Stimulated activated naive B cell treated with anti-CD40 and anti-IgM and Interleukin-4, amounts not matched to agents 10 μg/mL and 1 μg/mL and 100 μg/mL, for 72 hours (primary cell): ENCODE results near the gene SYNE1.
"Not testable (repeated sequence)": the region's sequence is repeated elsewhere in the genome, so short reads cannot be mapped to it uniquely, and the experiment has no call there.

Source experiments
- ATAC-seq, 2 donors: fragments of 150-1000 bp; cut with Tn5 transposase; replicated peaks; 2 replicates each; pipeline ENCODE4 v1.10.0; 2021; ENCODE audit warnings: moderate library complexity in 1 of 2
- DNase-seq: peaks from one replicate; pipeline ENCODE4 v3.0.0; 2021
- H3K27ac Mint-ChIP-seq: one replicate; pipeline ENCODE4 v1.8.0; 2022; ENCODE audit warnings: mild to moderate bottlenecking, mixed read lengths
- H3K27me3 Mint-ChIP-seq, 2 donors: one replicate each; pipeline ENCODE4 v1.8.0; 2022; ENCODE audit warnings: mixed read lengths in 2 of 2
- H3K36me3 Mint-ChIP-seq, 2 donors: one replicate each; pipeline ENCODE4 v1.8.0; 2022; ENCODE audit warnings: mixed read lengths in 2 of 2, mild to moderate bottlenecking in 1 of 2
- H3K4me1 Mint-ChIP-seq, 2 donors: one replicate each; pipeline ENCODE4 v1.8.0; 2022; ENCODE audit warnings: mixed read lengths in 2 of 2, mild to moderate bottlenecking in 1 of 2
- H3K4me3 Mint-ChIP-seq, 2 donors: one replicate each; pipeline ENCODE4 v1.8.0; 2022; ENCODE audit warnings: mild to moderate bottlenecking in 2 of 2, mixed read lengths in 2 of 2, moderate library complexity in 1 of 2
- H3K9me3 Mint-ChIP-seq, 2 donors: one replicate each; pipeline ENCODE4 v1.8.0; 2022; ENCODE audit warnings: mixed read lengths in 2 of 2, mild to moderate bottlenecking in 1 of 2

Gene SYNE1

DNA sequence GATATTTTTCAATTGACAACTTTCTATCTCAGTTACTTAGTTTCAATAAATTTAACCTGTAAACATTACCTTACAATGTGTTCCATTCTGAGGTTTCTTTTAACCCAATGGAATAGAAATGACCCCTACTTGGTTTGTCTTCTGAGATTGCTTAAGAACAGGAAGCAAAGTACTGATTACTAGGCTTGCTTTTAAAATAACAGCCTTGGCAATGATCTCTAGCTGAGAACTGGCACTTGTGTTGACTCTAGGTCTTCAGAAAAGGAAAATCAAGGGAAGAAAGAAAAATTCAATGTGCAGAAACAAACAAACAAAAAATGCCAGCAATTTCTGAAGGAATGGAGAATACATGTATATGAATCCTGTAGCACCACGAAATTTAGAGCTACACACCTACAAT lies 66.1 kb downstream of the SYNE1 start:
- no peak overlapping the region for H3K4me3 Mint-ChIP-seq
- peaks cover 0 to 8% of the 10 kb centered on the region in 2 donors for H3K27me3 Mint-ChIP-seq
- no peak overlapping the region for H3K27ac Mint-ChIP-seq
- H3K4me1 Mint-ChIP-seq: no peaks in the 10 kb centered on the region
- no peak for DNase-seq
- no peaks in the 10 kb centered on the region for H3K9me3 Mint-ChIP-seq
- ATAC-seq: no peak
- no peaks in the 10 kb centered on the region for H3K36me3 Mint-ChIP-seq

DNA sequence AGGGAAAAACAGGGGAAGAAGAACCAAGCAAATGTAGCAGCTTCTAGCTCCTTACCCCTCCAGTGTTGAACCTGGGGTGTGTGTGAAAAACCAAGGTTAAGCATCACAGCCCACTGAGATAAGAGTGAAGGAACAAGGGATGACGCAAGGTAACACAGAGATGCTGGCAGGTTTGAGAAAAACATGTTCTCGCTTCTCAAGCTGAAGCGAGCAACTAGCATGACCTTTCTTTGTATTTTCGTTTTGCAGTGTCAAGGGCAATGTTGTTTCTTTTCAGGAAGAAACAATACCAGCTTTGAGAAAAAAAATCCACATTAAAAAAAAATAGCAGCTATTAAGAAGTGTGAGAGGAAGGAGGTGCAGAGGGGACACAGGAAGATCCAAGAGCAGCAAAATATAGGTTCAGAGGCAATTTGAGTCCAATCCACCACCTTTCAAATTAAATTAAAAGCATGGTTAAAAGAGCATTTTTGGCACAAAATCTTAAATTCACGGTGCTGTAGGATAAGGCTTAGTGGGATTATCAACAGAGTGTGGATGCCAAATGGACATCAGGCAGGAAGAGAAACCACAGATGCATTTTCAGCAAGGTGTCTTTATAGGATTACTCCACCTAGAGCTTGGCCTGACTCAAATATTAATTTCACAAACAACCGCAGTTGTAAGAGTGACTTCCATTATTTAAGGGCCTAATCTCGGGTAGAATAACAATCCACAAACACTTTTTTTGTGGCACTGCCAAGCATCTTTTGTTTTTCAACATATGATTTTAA lies 70.9 kb downstream of the SYNE1 start:
- Mint-ChIP-seq H3K4me1 (no peaks in the 10 kb centered on the region), H3K4me3 (no peak overlapping the region), H3K27me3 (no peaks in the 10 kb centered on the region), H3K27ac (no peak overlapping the region), H3K9me3 (no peaks in the 10 kb centered on the region), H3K36me3 (no peaks in the 10 kb centered on the region)
- DNase-seq (no peak), ATAC-seq (no peak)

GRCh38 chr6:152563177-152563576 lies 74.0 kb downstream of the SYNE1 start:
- no peak for ATAC-seq
- Mint-ChIP-seq H3K4me1 (no peaks in the 10 kb centered on the region), H3K27ac (no peak overlapping the region)

DNA sequence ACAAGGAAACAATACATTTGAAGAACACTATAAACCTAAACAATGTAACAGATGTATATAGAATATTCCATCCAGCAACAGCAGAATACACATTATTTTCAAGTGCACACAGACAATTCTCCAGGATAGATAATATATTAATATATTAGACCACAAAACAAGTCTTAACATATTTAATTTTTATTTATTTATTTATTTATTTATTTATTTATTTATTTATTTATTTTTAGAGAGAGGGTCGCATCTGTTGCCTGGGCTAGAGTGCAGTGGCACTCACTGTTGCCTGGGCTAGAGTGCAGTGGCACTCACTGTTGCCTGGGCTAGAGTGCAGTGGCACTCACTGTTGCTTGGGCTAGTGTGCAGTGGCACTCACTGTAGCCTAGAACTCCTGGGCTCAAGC lies 78.4 kb downstream of the SYNE1 start:
- H3K36me3 Mint-ChIP-seq, H3K4me3 Mint-ChIP-seq, H3K27ac Mint-ChIP-seq, ATAC-seq, DNase-seq, H3K4me1 Mint-ChIP-seq, H3K27me3 Mint-ChIP-seq: not testable (repeated sequence)
- peaks cover 16 to 25% of the 10 kb centered on the region in 2 donors for H3K9me3 Mint-ChIP-seq

More at GRCh38 chr6:152563177-152563576, 74.0 kb downstream of the SYNE1 start:
- Mint-ChIP-seq H3K9me3 (peaks cover 3 to 7% of the 10 kb centered on the region in 2 donors), H3K27me3 (no peaks in the 10 kb centered on the region), H3K36me3 (no peaks in the 10 kb centered on the region), H3K4me3 (no peak overlapping the region)
- DNase-seq: no peak

GRCh38 chr6:152557502-152557901 lies 79.7 kb downstream of the SYNE1 start:
- Mint-ChIP-seq H3K36me3 (peaks cover 0 to 6% of the 10 kb centered on the region in 2 donors), H3K4me1 (no peaks in the 10 kb centered on the region), H3K27ac (no peak overlapping the region), H3K27me3 (peaks cover 0 to 9% of the 10 kb centered on the region in 2 donors), H3K9me3 (peaks cover 16 to 25% of the 10 kb centered on the region in 2 donors), H3K4me3 (no peak overlapping the region)
- ATAC-seq: no peak
- DNase-seq: no peak

DNA sequence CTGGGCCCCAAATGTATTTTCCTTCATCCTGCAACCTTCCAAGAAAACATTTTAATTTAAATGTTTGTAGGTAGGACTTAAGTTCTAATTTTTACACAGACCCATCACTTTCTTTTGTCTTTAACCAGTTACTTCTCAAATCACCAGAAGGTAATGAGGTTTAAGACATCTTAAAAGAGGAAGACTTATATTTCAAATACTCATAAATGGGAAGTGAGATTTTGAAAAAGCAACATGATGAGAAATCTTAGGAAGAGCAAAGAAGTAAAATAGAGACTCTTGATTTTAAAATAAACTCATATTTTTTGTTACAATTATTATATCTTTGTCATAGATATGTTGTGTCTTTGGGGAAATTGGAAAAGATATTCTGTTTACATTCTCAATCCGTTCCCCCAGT lies 82.3 kb downstream of the SYNE1 start:
- no peak overlapping the region for H3K27ac Mint-ChIP-seq
- H3K9me3 Mint-ChIP-seq: peaks cover 15 to 25% of the 10 kb centered on the region in 2 donors
- ATAC-seq (no peak), DNase-seq (no peak)
- no peaks in the 10 kb centered on the region for H3K4me1 Mint-ChIP-seq
- no peak overlapping the region for H3K4me3 Mint-ChIP-seq
- H3K36me3 Mint-ChIP-seq: peaks cover 0 to 6% of the 10 kb centered on the region in 2 donors
- peaks cover 0 to 9% of the 10 kb centered on the region in 2 donors for H3K27me3 Mint-ChIP-seq

- peaks cover 0 to 9% of the 10 kb centered on the region in 2 donors for H3K27me3 Mint-ChIP-seq
- H3K9me3 Mint-ChIP-seq: peaks cover 11 to 13% of the 10 kb centered on the region in 2 donors
- DNase-seq (no peak), ATAC-seq (peak; percentile 75 to 81)
- H3K27ac Mint-ChIP-seq: no peak overlapping the region
- H3K4me3 Mint-ChIP-seq: no peak overlapping the region
- H3K4me1 Mint-ChIP-seq: no peaks in the 10 kb centered on the region
- peaks cover 0 to 6% of the 10 kb centered on the region in 2 donors for H3K36me3 Mint-ChIP-seq
Observed at GRCh38 chr6:152552616-152553209, 84.4 kb downstream of the SYNE1 start.

DNA sequence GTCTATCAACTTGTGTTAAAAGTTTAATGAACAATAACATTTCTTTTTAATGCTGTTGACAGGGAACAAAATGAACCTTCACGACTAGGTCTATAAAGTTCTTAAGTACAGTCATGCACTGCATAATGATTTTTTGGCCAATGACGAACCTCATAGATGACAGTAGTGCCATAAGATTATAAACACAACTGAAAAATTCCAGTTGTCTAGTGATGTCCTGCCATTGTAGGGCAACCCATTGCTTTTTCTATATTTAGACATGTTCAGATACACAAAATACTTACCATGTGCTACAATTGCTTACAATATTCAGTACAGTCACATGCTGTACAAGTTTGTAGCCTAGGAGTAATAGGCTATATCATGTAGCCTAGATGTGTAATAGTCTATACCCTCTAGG lies 93.6 kb downstream of the SYNE1 start:
- H3K4me1 Mint-ChIP-seq: no peaks in the 10 kb centered on the region
- H3K36me3 Mint-ChIP-seq: no peaks in the 10 kb centered on the region

GRCh38 chr6:152540381-152540780 lies 96.8 kb downstream of the SYNE1 start:
- H3K27ac Mint-ChIP-seq: no peak overlapping the region
- no peaks in the 10 kb centered on the region for H3K27me3 Mint-ChIP-seq
- no peaks in the 10 kb centered on the region for H3K9me3 Mint-ChIP-seq
- H3K4me1 Mint-ChIP-seq: no peaks in the 10 kb centered on the region
- no peaks in the 10 kb centered on the region for H3K36me3 Mint-ChIP-seq
- ATAC-seq (no peak), DNase-seq (no peak)
- H3K4me3 Mint-ChIP-seq: no peak overlapping the region

More for the DNA sequence above, 93.6 kb downstream of the SYNE1 start:
- no peaks in the 10 kb centered on the region for H3K27me3 Mint-ChIP-seq
- DNase-seq (no peak), ATAC-seq (no peak)
- H3K27ac Mint-ChIP-seq: no peak overlapping the region
- no peak overlapping the region for H3K4me3 Mint-ChIP-seq
- no peaks in the 10 kb centered on the region for H3K9me3 Mint-ChIP-seq

GRCh38 chr6:152534541-152534940 lies 102.6 kb downstream of the SYNE1 start:
- Mint-ChIP-seq H3K27ac (no peak overlapping the region), H3K27me3 (no peaks in the 10 kb centered on the region), H3K4me3 (no peak overlapping the region), H3K4me1 (no peaks in the 10 kb centered on the region), H3K9me3 (peaks cover 0 to 3% of the 10 kb centered on the region in 2 donors), H3K36me3 (no peaks in the 10 kb centered on the region)
- ATAC-seq: no peak
- no peak for DNase-seq

- Mint-ChIP-seq H3K9me3 (peaks cover 0 to 3% of the 10 kb centered on the region in 2 donors), H3K4me1 (no peaks in the 10 kb centered on the region), H3K4me3 (no peak overlapping the region), H3K36me3 (no peaks in the 10 kb centered on the region), H3K27me3 (peaks cover 0 to 3% of the 10 kb centered on the region in 2 donors), H3K27ac (no peak overlapping the region)
- DNase-seq (no peak), ATAC-seq (no peak)
Observed at GRCh38 chr6:152532556-152533422, 104.4 kb downstream of the SYNE1 start.

DNA sequence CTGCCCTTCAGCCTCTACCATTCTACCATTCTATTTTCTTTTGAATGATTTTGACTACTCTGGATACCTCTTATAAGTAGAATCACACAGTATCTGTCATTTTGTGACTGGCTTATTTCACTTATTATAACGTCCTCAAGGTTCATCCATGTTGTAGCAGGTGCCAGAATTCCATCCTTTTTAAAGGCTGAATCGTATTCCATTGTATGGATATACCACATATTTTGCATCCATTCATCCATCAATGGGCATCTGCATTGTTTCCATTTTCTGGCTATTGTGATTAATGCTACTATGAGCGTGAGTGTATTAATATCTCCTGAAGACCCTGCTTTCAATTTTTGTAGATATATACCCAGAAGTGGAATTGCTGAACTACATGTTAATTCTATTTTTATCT lies 105.5 kb downstream of the SYNE1 start:
- H3K4me3 Mint-ChIP-seq: no peak overlapping the region
- ATAC-seq: no peak
- H3K36me3 Mint-ChIP-seq: no peaks in the 10 kb centered on the region
- no peak overlapping the region for H3K27ac Mint-ChIP-seq
- H3K27me3 Mint-ChIP-seq: peaks cover 0 to 5% of the 10 kb centered on the region in 2 donors
- H3K4me1 Mint-ChIP-seq: no peaks in the 10 kb centered on the region
- peaks cover 0 to 3% of the 10 kb centered on the region in 2 donors for H3K9me3 Mint-ChIP-seq
- no peak for DNase-seq

GRCh38 chr6:152529369-152529768 lies 107.8 kb downstream of the SYNE1 start:
- Mint-ChIP-seq H3K4me3 (no peak overlapping the region), H3K27me3 (peaks cover 5 to 6% of the 10 kb centered on the region in 2 donors), H3K4me1 (no peaks in the 10 kb centered on the region), H3K9me3 (peaks cover 0 to 3% of the 10 kb centered on the region in 2 donors), H3K36me3 (no peaks in the 10 kb centered on the region), H3K27ac (no peak overlapping the region)
- ATAC-seq (no peak), DNase-seq (no peak)

GRCh38 chr6:152514120-152514519 lies 123.0 kb downstream of the SYNE1 start:
- H3K27ac Mint-ChIP-seq, ATAC-seq, H3K27me3 Mint-ChIP-seq, DNase-seq, H3K9me3 Mint-ChIP-seq, H3K36me3 Mint-ChIP-seq, H3K4me1 Mint-ChIP-seq, H3K4me3 Mint-ChIP-seq: not testable (repeated sequence)
